ENCODE data around the gene RPH3AL. TPM values are rescaled to one million over a fixed set of nuclear protein-coding genes. Genes with fewer than 3 reads are reported as not detected.

Gene RPH3AL
- total and polyA plus RNA-seq, 2 donors from 2014 or later, result 18.1 to 55.9 TPM

- Histone ChIP-seq H3K27ac (ENCODE audit: low read depth in 2 of 2, low read length in 2 of 2) (no peak overlapping the region), H3K27me3 (ENCODE audit: control insufficient read depth, insufficient read depth, low read length) (no peaks in the 10 kb centered on the region), H3K9me3 (ENCODE audit: control insufficient read depth in 2 of 3, insufficient read depth in 1 of 3, low read length in 3 of 3) (no peaks in the 10 kb centered on the region), H3K9ac (ENCODE audit: low read length in 3 of 3) (no peak overlapping the region), H3K36me3 (ENCODE audit: control insufficient read depth in 2 of 3, insufficient read depth in 3 of 3, low read length in 3 of 3) (peaks cover 0 to 2% (median 0%) of the 10 kb centered on the region in 3 donors), H3K4me3 (ENCODE audit: low read length in 3 of 3) (no peak overlapping the region), H3K4me1 (ENCODE audit: control insufficient read depth in 2 of 3, insufficient read depth in 2 of 3, low read depth in 1 of 3, low read length in 3 of 3) (peaks cover 0 to 4% (median 0%) of the 10 kb centered on the region in 3 donors)
- FAIRE-seq (no peak), DNase-seq (peak in 4 of 5 donors; percentile 45 to 78 (median 53))
- no peak for TF ChIP-seq CTCF (IDR thresholded peaks at IDR 0.05; ENCODE audit: borderline replicate concordance, extremely low read depth, insufficient read depth)
- intact Hi-C loops (cut with DNase I), result no loop called here
Measured at GRCh38 chr17:260031-260791, 92.4 kb downstream of the RPH3AL start.

- DNase-seq, result peak in 4 of 5 donors; percentile 30 to 35 (median 35)
- Histone ChIP-seq H3K27me3 (ENCODE audit: control insufficient read depth, insufficient read depth, low read length) (no peaks in the 10 kb centered on the region), H3K9ac (ENCODE audit: low read length in 3 of 3) (no peak overlapping the region), H3K4me1 (ENCODE audit: control insufficient read depth in 2 of 3, insufficient read depth in 2 of 3, low read depth in 1 of 3, low read length in 3 of 3) (peaks cover 0 to 4% (median 0%) of the 10 kb centered on the region in 3 donors), H3K36me3 (ENCODE audit: control insufficient read depth in 2 of 3, insufficient read depth in 3 of 3, low read length in 3 of 3) (peaks cover 0 to under 1% (median 0%) of the 10 kb centered on the region in 3 donors), H3K9me3 (ENCODE audit: control insufficient read depth in 2 of 3, insufficient read depth in 1 of 3, low read length in 3 of 3) (no peaks in the 10 kb centered on the region), H3K4me3 (ENCODE audit: low read length in 3 of 3) (no peak overlapping the region), H3K27ac (ENCODE audit: low read depth in 2 of 2, low read length in 2 of 2) (no peak overlapping the region)
- FAIRE-seq, result no peak
- no peak for TF ChIP-seq CTCF (IDR thresholded peaks at IDR 0.05; ENCODE audit: borderline replicate concordance, extremely low read depth, insufficient read depth)
- intact Hi-C loops (cut with DNase I), result no loop called here
Measured at GRCh38 chr17:259341-259976, 93.1 kb downstream of the RPH3AL start.

- H3K9ac ChIP-seq (ENCODE audit: low read length in 3 of 3), result no peak overlapping the region
- H3K4me1 ChIP-seq (ENCODE audit: control insufficient read depth in 2 of 3, insufficient read depth in 2 of 3, low read depth in 1 of 3, low read length in 3 of 3), result peaks cover 0 to 4% (median 0%) of the 10 kb centered on the region in 3 donors
- intact Hi-C loops (cut with DNase I), result no loop called here
- no peaks in the 10 kb centered on the region for H3K27me3 ChIP-seq (ENCODE audit: control insufficient read depth, insufficient read depth, low read length)
- peak in 1 of 5 donors; percentile 33 for DNase-seq
- H3K9me3 ChIP-seq (ENCODE audit: control insufficient read depth in 2 of 3, insufficient read depth in 1 of 3, low read length in 3 of 3), result no peaks in the 10 kb centered on the region
- H3K27ac ChIP-seq (ENCODE audit: low read depth in 2 of 2, low read length in 2 of 2), result no peak overlapping the region
- FAIRE-seq, result no peak
- H3K36me3 ChIP-seq (ENCODE audit: control insufficient read depth in 2 of 3, insufficient read depth in 3 of 3, low read length in 3 of 3), result no peaks in the 10 kb centered on the region
- H3K4me3 ChIP-seq (ENCODE audit: low read length in 3 of 3), result no peak overlapping the region
- no peak for TF ChIP-seq CTCF (IDR thresholded peaks at IDR 0.05; ENCODE audit: borderline replicate concordance, extremely low read depth, insufficient read depth)
Measured at GRCh38 chr17:258906-259305, 93.7 kb downstream of the RPH3AL start.
